NCI-H1417 (cell line): Measurements from ENCODE around the gene SPDYE2.
"Not testable (repeated sequence)": the region's sequence is repeated elsewhere in the genome, so short reads cannot be mapped to it uniquely, and the experiment has no call there.

ENCODE experiments used
- DNase-seq, 3 experiments: peaks; one replicate each; lab custom pipeline; 2025; lab: John Stamatoyannopoulos, UW

Gene SPDYE2

GRCh38 chr7:102540604-102541003 is 10.4 kb upstream of the SPDYE2 start:
- DNase-seq = not testable (repeated sequence)

DNA sequence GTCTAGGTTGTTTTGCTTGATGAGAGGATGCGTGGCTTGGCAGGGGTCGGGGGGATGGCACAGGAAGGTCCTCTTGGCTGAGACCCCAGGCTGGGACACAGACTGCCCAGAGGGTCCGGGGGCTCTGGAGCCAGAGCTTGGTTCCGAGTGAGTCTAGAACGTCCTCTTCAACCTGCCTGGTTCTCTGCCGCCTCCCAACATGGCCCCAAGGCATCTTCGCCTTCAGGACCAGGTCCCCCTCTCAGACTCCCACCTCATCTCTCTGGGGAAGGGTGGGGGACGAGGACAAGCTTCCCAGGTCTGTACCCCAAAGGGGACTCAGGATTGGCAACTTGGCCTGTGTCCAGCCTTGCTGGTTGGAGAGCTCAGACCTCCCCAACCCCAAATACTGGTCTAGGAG is 8.9 kb upstream of the SPDYE2 start:
- DNase-seq = not testable (repeated sequence)

GRCh38 chr7:102542771-102543170 is 8.3 kb upstream of the SPDYE2 start:
- DNase-seq = not testable (repeated sequence)

DNA sequence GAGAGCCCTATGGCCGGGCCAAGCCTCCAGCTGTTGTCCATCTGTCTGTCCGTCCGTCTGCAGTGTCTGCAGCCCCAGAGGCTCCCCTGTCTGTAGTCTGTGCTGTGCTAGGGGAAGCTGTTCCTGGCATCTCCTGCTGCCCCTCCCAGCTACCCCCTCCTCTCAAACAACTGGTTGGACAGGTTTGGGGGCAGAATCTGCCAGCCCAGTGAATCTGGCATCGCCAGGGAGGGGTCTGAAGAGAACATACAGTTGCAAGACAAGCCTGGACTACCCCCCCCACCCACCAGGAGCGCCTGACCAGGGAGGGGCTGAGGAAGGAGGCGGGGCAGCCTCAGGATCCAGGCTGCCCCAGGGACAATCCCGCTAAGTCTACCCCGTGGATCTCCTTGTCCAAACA is 7.4 kb upstream of the SPDYE2 start, which contains the start of gene UPK3BL2:
Gene UPK3BL2, minus strand, starts transcription at position 101 of the 400 bp plus-strand sequence. Its CDS starts 60 bp downstream, at position 41.
- DNase-seq = not testable (repeated sequence)

DNA sequence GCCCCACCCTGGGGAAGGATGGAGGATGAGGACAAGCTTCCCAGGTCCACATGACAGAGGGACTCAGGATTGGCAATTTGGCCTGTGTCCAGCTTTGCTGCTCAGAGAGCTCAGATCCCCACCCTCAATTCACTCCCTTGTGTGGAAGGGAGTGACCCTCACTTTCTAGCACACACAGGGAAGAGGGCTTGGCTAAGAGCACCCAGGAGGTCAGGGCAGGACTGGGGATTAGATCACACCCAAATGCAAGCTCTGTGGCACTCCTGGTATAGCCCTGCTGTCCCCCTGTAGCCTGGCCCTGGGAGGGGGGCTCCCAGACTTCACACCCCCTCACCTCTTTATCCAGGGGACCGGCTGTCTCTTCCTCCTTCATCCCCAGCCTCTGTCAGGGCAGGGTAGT is 6.7 kb upstream of the SPDYE2 start:
- not testable (repeated sequence) for DNase-seq

DNA sequence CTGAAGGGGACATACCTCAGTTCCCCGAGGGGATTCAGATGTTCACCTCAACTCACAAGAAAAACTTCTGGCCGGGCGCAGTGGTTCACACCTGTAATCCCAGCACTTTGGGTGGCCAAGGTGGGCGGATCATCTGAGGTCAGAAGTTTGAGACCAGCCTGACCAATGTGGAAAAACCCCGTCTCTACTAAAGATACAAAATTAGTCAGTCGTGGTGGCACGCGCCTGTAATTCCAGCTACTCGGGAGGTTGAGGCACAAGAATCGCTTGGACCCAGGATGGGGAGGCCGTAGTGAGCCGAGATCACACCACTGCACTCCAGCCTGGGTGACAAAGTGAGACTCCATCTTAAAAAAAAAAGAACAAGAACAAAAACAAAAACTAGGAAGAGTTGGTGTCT is 5.7 kb upstream of the SPDYE2 start:
- not testable (repeated sequence) for DNase-seq

GRCh38 chr7:102546353-102546752 is 4.7 kb upstream of the SPDYE2 start:
- not testable (repeated sequence) for DNase-seq

GRCh38 chr7:102568620-102569019 is 17.6 kb downstream of the SPDYE2 start:
- DNase-seq = not testable (repeated sequence)

DNA sequence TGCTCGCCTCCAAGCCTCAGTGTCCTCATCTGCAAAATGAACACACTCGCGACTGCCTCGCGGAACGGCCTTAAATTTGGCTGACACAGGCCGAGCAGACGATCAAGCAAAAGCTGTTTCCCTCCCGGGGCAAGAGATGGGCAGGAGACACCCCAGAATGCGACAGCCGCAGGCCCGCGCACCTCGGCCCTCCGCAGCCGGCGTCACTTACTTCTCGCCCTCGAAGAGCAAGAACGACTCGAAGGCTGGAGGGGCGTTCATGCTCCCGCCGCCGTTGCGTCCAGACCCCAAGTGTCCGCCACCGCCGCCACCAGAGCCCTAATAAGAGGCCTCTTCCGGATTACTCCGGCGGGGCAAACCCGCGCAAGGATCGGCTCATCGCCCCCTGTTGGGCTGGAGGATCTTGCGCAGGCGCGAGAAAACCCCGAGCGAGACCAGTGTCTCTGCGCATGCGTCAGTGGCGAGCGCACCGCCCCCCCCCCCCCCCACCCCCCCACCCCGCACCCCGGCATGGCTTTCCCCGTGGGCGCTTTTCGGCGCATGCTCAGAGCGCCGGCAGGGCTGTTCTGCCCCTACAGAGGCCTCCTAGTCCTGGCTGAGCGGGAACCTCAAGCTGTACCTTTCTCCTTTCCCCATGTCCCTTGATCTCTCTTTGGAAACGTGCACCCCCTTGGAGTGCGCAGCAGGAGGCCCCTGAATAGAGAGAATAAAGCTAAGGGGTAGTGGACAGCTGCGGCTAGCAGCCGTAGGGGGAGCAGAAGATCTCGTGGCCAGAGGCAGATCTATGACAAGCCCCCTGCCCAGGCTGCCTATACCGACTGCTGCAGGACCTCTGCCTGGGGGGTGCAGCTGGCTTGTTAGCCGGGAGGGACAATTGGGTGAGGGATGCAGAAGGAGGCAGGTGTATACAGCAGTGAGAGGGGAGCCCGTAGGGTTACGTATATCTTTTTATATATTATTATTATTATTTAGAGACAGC is 21.5 kb downstream of the SPDYE2 start, which contains the start of gene POLR2J3:
Gene POLR2J3, minus strand, starts transcription at position 323 of the 979 bp plus-strand sequence. Its CDS starts 62 bp downstream, at position 261.
- DNase-seq = not testable (repeated sequence)

- not testable (repeated sequence) for DNase-seq
These were observed 23.6 kb downstream of the SPDYE2 start for GRCh38 chr7:102574607-102575006.

DNA sequence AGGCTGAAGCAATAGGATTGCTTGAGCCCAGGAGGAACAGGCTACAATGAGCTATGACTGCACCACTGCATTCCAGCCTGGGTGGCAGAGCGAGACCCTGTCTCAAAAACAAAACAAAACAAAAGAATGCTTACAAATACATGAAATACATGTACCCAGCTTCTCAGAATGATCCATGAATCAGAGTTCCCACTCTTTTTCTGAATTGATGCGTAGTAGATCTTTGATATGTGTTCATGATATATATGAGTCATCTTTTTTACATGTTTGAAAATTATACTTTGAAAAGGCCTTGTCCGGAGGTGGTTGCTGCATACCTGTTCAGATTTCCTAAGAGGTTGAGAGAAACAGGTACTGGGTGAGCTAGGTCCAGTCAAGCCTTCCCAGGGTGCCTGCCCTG is 25.3 kb downstream of the SPDYE2 start:
- not testable (repeated sequence) for DNase-seq

DNA sequence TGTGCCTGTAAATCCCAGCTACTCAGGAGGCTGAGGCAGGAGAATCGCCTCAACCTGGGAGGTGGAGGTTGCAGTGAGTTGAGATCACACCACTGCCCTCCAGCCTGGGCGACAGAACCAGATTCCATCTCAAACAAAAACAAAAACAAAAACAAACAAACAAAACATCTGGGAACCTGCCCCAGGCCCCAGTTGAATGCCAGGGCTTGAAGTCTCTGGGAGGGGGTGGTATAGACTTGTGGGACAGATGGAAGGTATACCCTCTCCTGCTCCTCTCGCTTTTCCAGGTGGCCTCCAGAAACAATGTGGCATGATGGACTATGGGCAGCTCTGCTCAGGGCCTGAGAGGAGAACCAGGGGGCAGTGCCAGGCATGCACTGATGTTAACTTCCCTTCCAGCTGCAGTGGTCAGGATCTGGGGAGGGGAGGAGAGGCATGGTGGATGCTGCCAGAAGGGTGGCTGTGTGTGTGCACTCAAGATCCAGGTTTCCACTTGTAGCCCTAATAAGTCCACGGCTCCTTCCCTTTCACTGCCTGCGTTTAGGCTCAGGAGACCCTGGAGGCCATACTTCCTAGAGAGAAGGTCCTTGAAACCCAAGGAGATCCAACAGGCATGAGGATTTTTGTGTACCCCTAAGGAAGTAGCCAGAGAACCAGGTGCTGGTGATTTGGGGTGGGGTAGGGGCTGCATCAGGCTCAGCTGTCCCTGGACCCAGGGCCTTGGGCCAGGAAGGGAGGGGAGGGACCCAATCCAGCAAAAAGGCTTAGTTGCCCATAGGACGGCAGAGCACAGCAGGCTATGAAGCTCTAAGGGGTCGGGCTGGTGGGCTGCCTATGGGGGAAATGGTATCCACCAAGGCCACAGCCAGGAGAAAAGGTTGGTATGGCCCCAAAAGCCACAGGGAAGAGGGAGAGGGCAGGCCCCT is 26.6 kb downstream of the SPDYE2 start:
- not testable (repeated sequence) for DNase-seq

GRCh38 chr7:102578486-102578885 is 27.5 kb downstream of the SPDYE2 start:
- DNase-seq = not testable (repeated sequence)

DNA sequence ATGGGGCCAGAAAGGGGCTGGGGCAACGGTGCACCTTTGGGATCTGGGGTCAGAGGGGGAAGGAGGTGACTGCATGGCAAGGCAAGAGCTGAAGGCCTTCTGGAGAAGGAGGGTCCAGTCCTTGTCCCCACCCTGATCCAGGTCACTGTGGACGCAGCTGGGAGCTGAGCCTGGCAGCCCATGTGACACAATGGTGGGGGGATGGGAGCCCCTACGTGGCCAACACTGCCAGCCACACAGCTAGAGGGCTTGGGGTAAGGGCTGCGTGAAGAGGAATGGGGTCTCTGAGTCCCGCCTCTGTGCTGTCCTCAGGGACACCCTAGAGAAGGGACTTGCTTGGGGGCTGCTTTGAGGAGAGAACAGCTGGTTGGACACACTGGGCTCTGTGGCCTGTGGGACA is 30.7 kb downstream of the SPDYE2 start:
- DNase-seq = not testable (repeated sequence)

GRCh38 chr7:102583495-102583894 is 32.5 kb downstream of the SPDYE2 start:
- not testable (repeated sequence) for DNase-seq

DNA sequence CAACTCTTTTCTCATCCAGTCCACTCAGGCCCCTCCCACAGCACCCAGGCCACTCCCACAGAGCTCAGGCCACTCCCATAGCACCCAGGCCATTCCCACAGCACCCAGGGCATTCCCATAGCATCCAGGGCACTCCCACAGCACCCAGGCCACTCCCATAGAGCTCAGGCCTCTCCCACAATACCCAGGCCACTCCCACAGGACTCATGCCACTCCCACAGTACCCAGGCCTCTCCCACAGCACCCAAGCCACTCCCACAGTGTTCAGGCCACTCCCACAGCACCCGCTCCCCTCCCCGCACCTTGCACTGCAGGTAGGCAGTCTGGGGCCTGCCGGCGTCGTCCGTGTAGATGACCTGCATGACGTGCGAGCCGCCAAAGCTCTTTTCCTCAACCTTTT is 38.8 kb downstream of the SPDYE2 start:
- DNase-seq = not testable (repeated sequence)

DNA sequence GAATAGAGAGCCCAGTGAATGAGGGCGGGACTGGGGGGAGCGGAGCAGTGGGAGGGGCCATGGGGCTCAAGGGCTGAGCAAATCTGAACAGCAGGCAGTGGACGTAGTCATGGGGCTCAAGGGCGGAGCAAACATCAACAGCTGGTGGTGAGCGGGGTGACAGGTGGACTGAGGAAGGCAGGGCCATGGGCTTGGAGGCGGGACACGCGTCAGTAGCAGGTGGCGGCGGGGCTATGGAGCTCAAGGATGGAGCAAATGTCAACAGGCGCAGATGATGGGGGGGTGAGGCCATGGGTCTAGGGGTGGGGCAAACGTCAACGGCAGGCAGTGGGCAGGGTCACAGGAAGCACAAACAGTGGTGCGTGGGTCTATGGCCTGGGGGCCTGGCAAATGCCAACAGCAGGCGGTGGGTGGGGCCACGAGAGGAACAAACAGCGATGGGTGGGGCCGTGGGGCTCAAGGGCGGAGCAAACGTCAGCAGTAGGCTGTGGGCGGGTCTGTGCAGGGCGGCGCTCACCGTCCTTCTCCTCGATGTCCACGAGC is 41.5 kb downstream of the SPDYE2 start:
- DNase-seq = not testable (repeated sequence)

GRCh38 chr7:102593637-102594334 is 42.8 kb downstream of the SPDYE2 start:
- DNase-seq = not testable (repeated sequence)

DNA sequence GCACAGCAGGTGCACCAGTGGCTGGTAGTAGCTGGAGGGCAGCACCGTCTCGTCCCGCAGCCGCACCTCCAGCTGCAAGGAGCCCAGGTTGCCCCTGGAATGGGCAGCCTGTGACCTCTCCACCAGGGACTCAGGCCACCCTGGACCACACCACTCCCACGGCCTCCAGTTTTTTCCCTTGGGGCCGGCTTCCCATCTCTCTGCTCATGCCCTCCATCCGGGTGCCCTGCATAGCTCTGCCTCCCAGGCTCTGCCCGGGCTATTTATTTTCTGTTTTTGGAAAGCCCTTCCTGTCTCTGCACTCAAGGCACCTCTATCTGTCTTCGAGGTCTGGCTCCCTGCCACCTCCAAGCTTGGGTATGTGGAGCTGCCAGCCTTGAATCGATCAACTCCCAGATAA is 45.0 kb downstream of the SPDYE2 start:
- not testable (repeated sequence) for DNase-seq

- DNase-seq = not testable (repeated sequence)
These were observed 48.7 kb downstream of the SPDYE2 start for GRCh38 chr7:102599699-102600098.

- DNase-seq = not testable (repeated sequence)
These were observed 51.3 kb downstream of the SPDYE2 start for GRCh38 chr7:102602317-102602716.
